IMR-90 (cell line): ENCODE results near the gene STX18. TPM values are rescaled to one million over a fixed set of nuclear protein-coding genes. Genes with fewer than 3 reads are reported as not detected.

Source experiments
- ATAC-seq: fragments of 200-7000 bp; cut with Tn5 transposase; 2 replicates; pipeline ENCODE4 v1.9.1; 2020; ENCODE audit warnings: low read depth, mild to moderate bottlenecking, moderate library complexity
- BruUV-seq: library from RNA; stranded (reverse); fragments of 400-500 nt; replicated peaks from 2 replicates; lab custom pipeline; 2021; lab: Mats Ljungman, UMichigan
- CTCF ChIA-PET: fragments of 300-600 bp; formaldehyde crosslinking; extraction: SDS; loops from one replicate; lab custom pipeline; 2021; ENCODE audit warnings: antibody characterized with exemption; lab: Yijun Ruan, JAX
- POLR2A ChIA-PET: fragments of 300-600 bp; sonication (Branson Sonifier 250); formaldehyde crosslinking; loops from one replicate; lab custom pipeline; 2022; ENCODE audit warnings: antibody characterized with exemption; ENCODE audit not compliant: unreplicated experiment; lab: Charles Lee
- DNase-seq: peaks from one replicate; pipeline ENCODE4 v3.0.0; 2013
- H2AFZ ChIP-seq: replicated peaks from 2 replicates; pipeline ENCODE3; 2013; ENCODE audit warnings: low read length, mild to moderate bottlenecking; ENCODE audit not compliant: poor library complexity
- H2AK5ac ChIP-seq: 2 replicates; pipeline ENCODE4 v1.6.1; 2013; ENCODE audit warnings: low read depth, low read length, inconsistent platforms
- H2AK9ac ChIP-seq: replicated peaks from 2 replicates; pipeline ENCODE3; 2013; ENCODE audit warnings: mild to moderate bottlenecking, low read depth, low read length, moderate library complexity; ENCODE audit not compliant: poor library complexity
- H2BK120ac ChIP-seq: 2 replicates; pipeline ENCODE4 v1.6.1; 2013; ENCODE audit warnings: low read depth, low read length, inconsistent platforms
- H2BK15ac ChIP-seq: 3 replicates; pipeline ENCODE4 v1.6.1; 2013; ENCODE audit warnings: low read depth, low read length, inconsistent platforms
- H2BK20ac ChIP-seq: 2 replicates; pipeline ENCODE4 v1.6.1; 2013; ENCODE audit warnings: low read depth, mild to moderate bottlenecking, inconsistent platforms, low read length, moderate library complexity
- H2BK5ac ChIP-seq: 2 replicates; pipeline ENCODE4 v1.6.1; 2013; ENCODE audit warnings: mild to moderate bottlenecking, low read depth, low read length, inconsistent platforms; ENCODE audit not compliant: poor library complexity, severe bottlenecking
- H3K14ac ChIP-seq: replicated peaks from 2 replicates; pipeline ENCODE4 v1.6.1; 2013; ENCODE audit warnings: low read depth, low read length, inconsistent platforms
- H3K18ac ChIP-seq: 2 replicates; pipeline ENCODE4 v1.6.1; 2013; ENCODE audit warnings: low read depth, low read length, control low read depth
- H3K23ac ChIP-seq: 2 replicates; pipeline ENCODE4 v1.6.1; 2013; ENCODE audit warnings: low read depth, low read length, inconsistent platforms
- H3K27ac ChIP-seq: 2 replicates; pipeline ENCODE4 v1.5.1; 2013; ENCODE audit warnings: mild to moderate bottlenecking, control low read depth, low read length; ENCODE audit not compliant: insufficient read depth
- H3K27me3 ChIP-seq: 2 replicates; pipeline ENCODE4 v1.6.1; 2013; ENCODE audit warnings: low read length; ENCODE audit not compliant: control insufficient read depth, insufficient read depth
- H3K36me3 ChIP-seq: 2 replicates; pipeline ENCODE4 v1.6.1; 2013; ENCODE audit warnings: low read length, mixed read lengths; ENCODE audit not compliant: control insufficient read depth, insufficient read depth
- H3K4ac ChIP-seq: 2 replicates; pipeline ENCODE4 v1.6.1; 2013; ENCODE audit warnings: low read depth, low read length, inconsistent platforms
- H3K4me1 ChIP-seq: 2 replicates; pipeline ENCODE4 v1.6.1; 2013; ENCODE audit warnings: low read length, mixed read lengths; ENCODE audit not compliant: control insufficient read depth, insufficient read depth
- H3K4me2 ChIP-seq: 2 replicates; pipeline ENCODE4 v1.6.1; 2013; ENCODE audit warnings: low read depth, mild to moderate bottlenecking, control low read depth, low read length, moderate library complexity
- H3K4me3 ChIP-seq: 2 replicates; pipeline ENCODE4 v1.5.1; 2013; ENCODE audit warnings: low read depth, mild to moderate bottlenecking, control low read depth, low read length, moderate library complexity; ENCODE audit not compliant: insufficient read depth
- H3K56ac ChIP-seq: 2 replicates; pipeline ENCODE4 v1.6.1; 2013; ENCODE audit warnings: low read length, inconsistent platforms; ENCODE audit not compliant: insufficient read depth; ENCODE audit errors: extremely low read depth
- H3K79me1 ChIP-seq, 2 experiments: 2 replicates each; pipeline ENCODE4 v1.6.1; 2013; ENCODE audit warnings: low read length in 2 of 2, inconsistent platforms in 1 of 2, low read depth in 1 of 2
- H3K9ac ChIP-seq: 2 replicates; pipeline ENCODE4 v1.6.1; 2013; ENCODE audit warnings: low read depth, low read length, control low read depth
- H3K9me1 ChIP-seq: 2 replicates; pipeline ENCODE4 v1.6.1; 2013; ENCODE audit warnings: low read length, inconsistent platforms; ENCODE audit not compliant: insufficient read depth
- H3K9me3 ChIP-seq: 2 replicates; pipeline ENCODE4 v1.6.1; 2013; ENCODE audit warnings: low read length; ENCODE audit not compliant: control insufficient read depth, insufficient read depth
- H4K20me1 ChIP-seq: 2 replicates; pipeline ENCODE4 v1.6.1; 2013; ENCODE audit warnings: low read length, inconsistent platforms; ENCODE audit not compliant: insufficient read depth
- H4K5ac ChIP-seq: 2 replicates; pipeline ENCODE4 v1.6.1; 2013; ENCODE audit warnings: mild to moderate bottlenecking, low read depth, low read length, control low read depth
- H4K8ac ChIP-seq, 2 experiments: 2 replicates each; pipeline ENCODE4 v1.6.1; 2013; ENCODE audit warnings: low read depth in 2 of 2, low read length in 2 of 2, control low read depth in 1 of 2, inconsistent platforms in 1 of 2
- H4K91ac ChIP-seq: 2 replicates; pipeline ENCODE4 v1.6.1; 2013; ENCODE audit warnings: low read depth, low read length, inconsistent platforms; ENCODE audit not compliant: insufficient read depth
- MAFK ChIP-seq: IDR thresholded peaks from 2 replicates; pipeline ENCODE4 v1.6.1; 2012; ENCODE audit warnings: low read depth, low read length, improper control_type of control experiment
- SMC3 ChIP-seq: fragments of 150-350 bp; IDR thresholded peaks from 2 replicates; pipeline ENCODE4 v1.6.1; 2016; ENCODE audit warnings: low read depth, mild to moderate bottlenecking, antibody characterized with exemption, low read length, moderate library complexity
- WGBS, 2 experiments: methylation state at CpG; one replicate each; pipeline versions ENCODE4 v1.1.5 to v1.1.7; 2013; ENCODE audit warnings: missing lambda C conversion rate in 2 of 2; ENCODE audit not compliant: insufficient read length in 1 of 2; ENCODE audit errors: extremely low coverage in 2 of 2; 5-methylcytosine and 5-hydroxymethylcytosine counted together
- dilution Hi-C: fragments of 300-500 bp; cut with HindIII; formaldehyde crosslinking; loops from one replicate; pipeline ENCODE4 v1.14.3; 2018; ENCODE audit warnings: low sequenced_read_pairs; ENCODE audit not compliant: unreplicated experiment
- in situ Hi-C: fragments of 300-500 bp; cut with MboI; formaldehyde crosslinking; loops from 3 replicates; pipeline ENCODE4 v1.14.3; 2019; ENCODE audit warnings: low sequenced_read_pairs, inconsistent platforms, mixed read lengths
- intact Hi-C: fragments of 100-400 bp; cut with micrococcal nuclease; formaldehyde crosslinking; loops from 2 replicates; pipeline ENCODE4 v1.10.0; 2022
- polyA plus RNA-seq, 3 experiments: library from polyadenylated mRNA; depleted of rRNA; stranded (reverse); fragments of >200 nt; gene quantifications; 2 replicates each; pipeline ENCODE4 v1.2.3, GENCODE V29; 2012; ENCODE audit warnings: low replicate concordance in 1 of 3
- total RNA-seq: library from RNA; depleted of rRNA; stranded (reverse); fragments of >200 nt; gene quantifications from 2 replicates; pipeline ENCODE4 v1.2.3, GENCODE V29; 2012

STX18 gene
- total and polyA plus RNA-seq, 2 of the 4 experiments (the other 2 are of a cell fraction): 20.1 to 23.4 TPM

DNA sequence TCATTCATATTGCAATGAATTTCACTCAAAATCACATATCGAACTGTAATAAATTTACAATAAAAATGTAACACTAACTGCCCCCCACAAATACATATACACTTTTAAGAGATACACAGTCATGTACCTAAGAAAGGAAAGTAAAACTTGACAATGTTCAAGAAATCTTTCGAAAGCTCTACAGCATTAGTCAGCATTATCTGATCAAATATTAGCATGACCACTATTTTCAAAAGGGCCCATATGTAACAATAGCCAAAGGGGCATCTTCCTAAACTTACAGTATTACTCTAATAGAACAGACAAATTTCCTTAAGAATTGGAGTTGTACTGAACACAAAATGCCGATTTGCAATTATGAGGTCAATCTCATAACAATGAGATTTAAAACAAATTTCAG is 51.8 kb downstream of the STX18 start:
- Histone ChIP-seq H3K18ac (no peak overlapping the region), H4K5ac (no peak overlapping the region), H2BK5ac (no peak overlapping the region), H2AK5ac (no peak overlapping the region), H2AFZ (no peak overlapping the region), H3K79me1 (peaks cover 10 to 33% of the 10 kb centered on the region in 2 experiments; a peak in 3 of 4 replicates), H3K4ac (no peak overlapping the region), H2AK9ac (no peak overlapping the region), H3K4me2 (no peak overlapping the region), H3K9me3 (no peaks in the 10 kb centered on the region), H3K23ac (no peak overlapping the region), H3K56ac (no peak overlapping the region), H4K20me1 (peaks cover 16% of the 10 kb centered on the region), H4K8ac (no peak overlapping the region), H3K36me3 (no peaks in the 10 kb centered on the region), H3K4me3 (no peak overlapping the region), H3K9ac (no peak overlapping the region), H3K27ac (no peak overlapping the region), H2BK120ac (no peak overlapping the region), H2BK20ac (no peak overlapping the region), H3K27me3 (no peaks in the 10 kb centered on the region), H4K91ac (no peak overlapping the region), H3K4me1 (0 out of 2 replicates have a peak, but pooled peaks cover 2% of the 10 kb centered on the region), H3K9me1 (no peaks in the 10 kb centered on the region), H3K14ac (no peak overlapping the region), H2BK15ac (no peak overlapping the region)
- TF ChIP-seq SMC3: no peak
- TF ChIP-seq MAFK: peak; percentile 51
- ChIA-PET POLR2A (no interaction called here), CTCF (interaction anchor here (1.2 kb wide), 1 partner anchor 9 kb away, joined by 3 read pairs; no protein-coding TSS in a partner anchor)
- WGBS, 2 experiments: 100% methylated on average over 1 of the region's 3 CpGs; no CpG with 5 or more reads in 1 of the 2 experiments
- DNase-seq (peak; percentile 39), ATAC-seq (no peak)
- dilution Hi-C loops: no loop called here
- no TSS peak for BruUV-seq
- intact Hi-C loops: no loop called here
- in situ Hi-C loops: no loop called here
